IMR-90 (cell line): ENCODE data around the gene PRAMEF11. TPM values are rescaled to one million over a fixed set of nuclear protein-coding genes. Genes with fewer than 3 reads are reported as not detected.
"Not testable (repeated sequence)": the region's sequence is repeated elsewhere in the genome, so short reads cannot be mapped to it uniquely, and the experiment has no call there.

Experiments
- ATAC-seq: fragments of 200-7000 bp; cut with Tn5 transposase; 2 replicates; pipeline ENCODE4 v1.9.1; 2020; ENCODE audit warnings: low read depth, mild to moderate bottlenecking, moderate library complexity
- BruUV-seq: library from RNA; stranded (reverse); fragments of 400-500 nt; replicated peaks from 2 replicates; lab custom pipeline; 2021; lab: Mats Ljungman, UMichigan
- CTCF ChIA-PET: fragments of 300-600 bp; formaldehyde crosslinking; extraction: SDS; loops from one replicate; lab custom pipeline; 2021; ENCODE audit warnings: antibody characterized with exemption; lab: Yijun Ruan, JAX
- POLR2A ChIA-PET: fragments of 300-600 bp; sonication (Branson Sonifier 250); formaldehyde crosslinking; loops from one replicate; lab custom pipeline; 2022; ENCODE audit warnings: antibody characterized with exemption; ENCODE audit not compliant: unreplicated experiment; lab: Charles Lee
- DNase-seq: peaks from one replicate; pipeline ENCODE4 v3.0.0; 2013
- H2AFZ ChIP-seq: replicated peaks from 2 replicates; pipeline ENCODE3; 2013; ENCODE audit warnings: low read length, mild to moderate bottlenecking; ENCODE audit not compliant: poor library complexity
- H2AK5ac ChIP-seq: 2 replicates; pipeline ENCODE4 v1.6.1; 2013; ENCODE audit warnings: low read depth, low read length, inconsistent platforms
- H2AK9ac ChIP-seq: replicated peaks from 2 replicates; pipeline ENCODE3; 2013; ENCODE audit warnings: mild to moderate bottlenecking, low read depth, low read length, moderate library complexity; ENCODE audit not compliant: poor library complexity
- H2BK120ac ChIP-seq: 2 replicates; pipeline ENCODE4 v1.6.1; 2013; ENCODE audit warnings: low read depth, low read length, inconsistent platforms
- H2BK15ac ChIP-seq: 3 replicates; pipeline ENCODE4 v1.6.1; 2013; ENCODE audit warnings: low read depth, low read length, inconsistent platforms
- H2BK20ac ChIP-seq: 2 replicates; pipeline ENCODE4 v1.6.1; 2013; ENCODE audit warnings: low read depth, mild to moderate bottlenecking, inconsistent platforms, low read length, moderate library complexity
- H2BK5ac ChIP-seq: 2 replicates; pipeline ENCODE4 v1.6.1; 2013; ENCODE audit warnings: mild to moderate bottlenecking, low read depth, low read length, inconsistent platforms; ENCODE audit not compliant: poor library complexity, severe bottlenecking
- H3K14ac ChIP-seq: replicated peaks from 2 replicates; pipeline ENCODE4 v1.6.1; 2013; ENCODE audit warnings: low read depth, low read length, inconsistent platforms
- H3K18ac ChIP-seq: 2 replicates; pipeline ENCODE4 v1.6.1; 2013; ENCODE audit warnings: low read depth, low read length, control low read depth
- H3K23ac ChIP-seq: 2 replicates; pipeline ENCODE4 v1.6.1; 2013; ENCODE audit warnings: low read depth, low read length, inconsistent platforms
- H3K27ac ChIP-seq: 2 replicates; pipeline ENCODE4 v1.5.1; 2013; ENCODE audit warnings: mild to moderate bottlenecking, control low read depth, low read length; ENCODE audit not compliant: insufficient read depth
- H3K27me3 ChIP-seq: 2 replicates; pipeline ENCODE4 v1.6.1; 2013; ENCODE audit warnings: low read length; ENCODE audit not compliant: control insufficient read depth, insufficient read depth
- H3K36me3 ChIP-seq: 2 replicates; pipeline ENCODE4 v1.6.1; 2013; ENCODE audit warnings: low read length, mixed read lengths; ENCODE audit not compliant: control insufficient read depth, insufficient read depth
- H3K4ac ChIP-seq: 2 replicates; pipeline ENCODE4 v1.6.1; 2013; ENCODE audit warnings: low read depth, low read length, inconsistent platforms
- H3K4me1 ChIP-seq: 2 replicates; pipeline ENCODE4 v1.6.1; 2013; ENCODE audit warnings: low read length, mixed read lengths; ENCODE audit not compliant: control insufficient read depth, insufficient read depth
- H3K4me2 ChIP-seq: 2 replicates; pipeline ENCODE4 v1.6.1; 2013; ENCODE audit warnings: low read depth, mild to moderate bottlenecking, control low read depth, low read length, moderate library complexity
- H3K4me3 ChIP-seq: 2 replicates; pipeline ENCODE4 v1.5.1; 2013; ENCODE audit warnings: low read depth, mild to moderate bottlenecking, control low read depth, low read length, moderate library complexity; ENCODE audit not compliant: insufficient read depth
- H3K56ac ChIP-seq: 2 replicates; pipeline ENCODE4 v1.6.1; 2013; ENCODE audit warnings: low read length, inconsistent platforms; ENCODE audit not compliant: insufficient read depth; ENCODE audit errors: extremely low read depth
- H3K79me1 ChIP-seq, 2 experiments: 2 replicates each; pipeline ENCODE4 v1.6.1; 2013; ENCODE audit warnings: low read length in 2 of 2, inconsistent platforms in 1 of 2, low read depth in 1 of 2
- H3K9ac ChIP-seq: 2 replicates; pipeline ENCODE4 v1.6.1; 2013; ENCODE audit warnings: low read depth, low read length, control low read depth
- H3K9me1 ChIP-seq: 2 replicates; pipeline ENCODE4 v1.6.1; 2013; ENCODE audit warnings: low read length, inconsistent platforms; ENCODE audit not compliant: insufficient read depth
- H3K9me3 ChIP-seq: 2 replicates; pipeline ENCODE4 v1.6.1; 2013; ENCODE audit warnings: low read length; ENCODE audit not compliant: control insufficient read depth, insufficient read depth
- H4K20me1 ChIP-seq: 2 replicates; pipeline ENCODE4 v1.6.1; 2013; ENCODE audit warnings: low read length, inconsistent platforms; ENCODE audit not compliant: insufficient read depth
- H4K5ac ChIP-seq: 2 replicates; pipeline ENCODE4 v1.6.1; 2013; ENCODE audit warnings: mild to moderate bottlenecking, low read depth, low read length, control low read depth
- H4K8ac ChIP-seq, 2 experiments: 2 replicates each; pipeline ENCODE4 v1.6.1; 2013; ENCODE audit warnings: low read depth in 2 of 2, low read length in 2 of 2, control low read depth in 1 of 2, inconsistent platforms in 1 of 2
- H4K91ac ChIP-seq: 2 replicates; pipeline ENCODE4 v1.6.1; 2013; ENCODE audit warnings: low read depth, low read length, inconsistent platforms; ENCODE audit not compliant: insufficient read depth
- WGBS, 2 experiments: methylation state at CpG; one replicate each; pipeline versions ENCODE4 v1.1.5 to v1.1.7; 2013; ENCODE audit warnings: missing lambda C conversion rate in 2 of 2; ENCODE audit not compliant: insufficient read length in 1 of 2; ENCODE audit errors: extremely low coverage in 2 of 2; 5-methylcytosine and 5-hydroxymethylcytosine counted together
- dilution Hi-C: fragments of 300-500 bp; cut with HindIII; formaldehyde crosslinking; loops from one replicate; pipeline ENCODE4 v1.14.3; 2018; ENCODE audit warnings: low sequenced_read_pairs; ENCODE audit not compliant: unreplicated experiment
- in situ Hi-C: fragments of 300-500 bp; cut with MboI; formaldehyde crosslinking; loops from 3 replicates; pipeline ENCODE4 v1.14.3; 2019; ENCODE audit warnings: low sequenced_read_pairs, inconsistent platforms, mixed read lengths
- intact Hi-C: fragments of 100-400 bp; cut with micrococcal nuclease; formaldehyde crosslinking; loops from 2 replicates; pipeline ENCODE4 v1.10.0; 2022
- polyA plus RNA-seq, 3 experiments: library from polyadenylated mRNA; depleted of rRNA; stranded (reverse); fragments of >200 nt; gene quantifications; 2 replicates each; pipeline ENCODE4 v1.2.3, GENCODE V29; 2012; ENCODE audit warnings: low replicate concordance in 1 of 3
- total RNA-seq: library from RNA; depleted of rRNA; stranded (reverse); fragments of >200 nt; gene quantifications from 2 replicates; pipeline ENCODE4 v1.2.3, GENCODE V29; 2012

PRAMEF11 gene
- total and polyA plus RNA-seq, 2 of the 4 experiments (the other 2 are of a cell fraction): not detected

GRCh38 chr1:12819061-12819460 lies 12.1 kb downstream of the PRAMEF11 start:
- ATAC-seq, H3K4me1 ChIP-seq, H3K9me3 ChIP-seq, dilution Hi-C loops, CTCF ChIA-PET, in situ Hi-C loops, H2BK5ac ChIP-seq, H3K4ac ChIP-seq, H4K8ac ChIP-seq, H4K5ac ChIP-seq, H2BK15ac ChIP-seq, H3K14ac ChIP-seq, H3K27me3 ChIP-seq, H3K9ac ChIP-seq, H3K23ac ChIP-seq, H3K79me1 ChIP-seq, H3K56ac ChIP-seq, DNase-seq, H3K27ac ChIP-seq, H4K20me1 ChIP-seq, H3K4me3 ChIP-seq, H4K91ac ChIP-seq, H2BK20ac ChIP-seq, POLR2A ChIA-PET, intact Hi-C loops, H3K18ac ChIP-seq, H2BK120ac ChIP-seq, H3K4me2 ChIP-seq, H2AK5ac ChIP-seq, H2AK9ac ChIP-seq, H3K9me1 ChIP-seq, H2AFZ ChIP-seq, BruUV-seq, H3K36me3 ChIP-seq: not testable (repeated sequence)
- WGBS, 2 experiments: 0% methylated on average over 1 of the region's 6 CpGs; no CpG with 5 or more reads in 1 of the 2 experiments
